ENCODE data around the gene PACS2.

The PACS2 gene

DNA sequence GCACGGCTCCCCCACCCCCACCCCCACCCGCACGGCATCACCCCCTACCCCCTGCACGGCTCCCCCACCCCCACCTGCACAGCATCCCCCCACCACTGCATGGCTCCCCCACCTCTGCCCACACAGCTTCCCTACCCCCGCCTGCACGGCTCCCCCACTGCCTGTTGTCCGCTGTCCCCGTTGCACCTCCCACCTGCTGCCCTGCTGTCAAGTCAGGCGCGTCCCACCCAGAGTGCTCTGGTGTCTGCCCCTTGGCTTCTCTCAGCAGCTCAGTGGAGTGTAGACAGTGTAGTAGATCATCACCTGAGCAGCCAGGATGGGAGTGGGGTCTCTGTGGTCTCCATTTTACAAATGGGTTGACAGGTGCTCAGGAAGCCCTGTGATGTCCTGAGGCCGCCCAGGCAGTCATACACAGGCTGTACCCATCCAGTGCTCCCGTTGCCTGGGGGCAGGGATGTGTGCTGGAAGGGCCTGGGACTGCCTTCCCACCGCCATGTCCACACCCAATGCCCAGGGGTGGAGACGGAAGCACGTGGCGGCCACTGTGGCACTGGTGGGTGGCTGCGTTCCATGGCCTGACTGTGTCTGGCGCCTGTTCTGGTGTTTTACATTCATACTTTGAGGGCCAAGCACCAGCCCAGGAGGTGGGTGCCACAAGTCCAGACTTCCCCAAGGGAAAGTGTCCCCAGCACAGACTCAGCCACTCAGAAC is 32.5 kb downstream of the PACS2 start:
- TF ChIP-seq, protein P1, sequence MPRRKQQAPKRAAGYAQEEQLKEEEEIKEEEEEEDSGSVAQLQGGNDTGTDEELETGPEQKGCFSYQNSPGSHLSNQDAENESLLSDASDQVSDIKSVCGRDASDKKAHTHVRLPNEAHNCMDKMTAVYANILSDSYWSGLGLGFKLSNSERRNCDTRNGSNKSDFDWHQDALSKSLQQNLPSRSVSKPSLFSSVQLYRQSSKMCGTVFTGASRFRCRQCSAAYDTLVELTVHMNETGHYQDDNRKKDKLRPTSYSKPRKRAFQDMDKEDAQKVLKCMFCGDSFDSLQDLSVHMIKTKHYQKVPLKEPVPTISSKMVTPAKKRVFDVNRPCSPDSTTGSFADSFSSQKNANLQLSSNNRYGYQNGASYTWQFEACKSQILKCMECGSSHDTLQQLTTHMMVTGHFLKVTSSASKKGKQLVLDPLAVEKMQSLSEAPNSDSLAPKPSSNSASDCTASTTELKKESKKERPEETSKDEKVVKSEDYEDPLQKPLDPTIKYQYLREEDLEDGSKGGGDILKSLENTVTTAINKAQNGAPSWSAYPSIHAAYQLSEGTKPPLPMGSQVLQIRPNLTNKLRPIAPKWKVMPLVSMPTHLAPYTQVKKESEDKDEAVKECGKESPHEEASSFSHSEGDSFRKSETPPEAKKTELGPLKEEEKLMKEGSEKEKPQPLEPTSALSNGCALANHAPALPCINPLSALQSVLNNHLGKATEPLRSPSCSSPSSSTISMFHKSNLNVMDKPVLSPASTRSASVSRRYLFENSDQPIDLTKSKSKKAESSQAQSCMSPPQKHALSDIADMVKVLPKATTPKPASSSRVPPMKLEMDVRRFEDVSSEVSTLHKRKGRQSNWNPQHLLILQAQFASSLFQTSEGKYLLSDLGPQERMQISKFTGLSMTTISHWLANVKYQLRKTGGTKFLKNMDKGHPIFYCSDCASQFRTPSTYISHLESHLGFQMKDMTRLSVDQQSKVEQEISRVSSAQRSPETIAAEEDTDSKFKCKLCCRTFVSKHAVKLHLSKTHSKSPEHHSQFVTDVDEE (CRISPR knock-in tag; IDR thresholded peaks at IDR 0.05) = no peak
- no peak for TF ChIP-seq ZNF70 (CRISPR knock-in tag; IDR thresholded peaks at IDR 0.05)
- no peak for TF ChIP-seq ISL1 (CRISPR knock-in tag; IDR thresholded peaks at IDR 0.05)
- no peak for TF ChIP-seq PPARA (CRISPR knock-in tag; IDR thresholded peaks at IDR 0.05; ENCODE audit: borderline replicate concordance)
- no peak for TF ChIP-seq ZC3H10 (CRISPR knock-in tag; IDR thresholded peaks at IDR 0.05)
- no peak for TF ChIP-seq TOX (CRISPR knock-in tag; IDR thresholded peaks at IDR 0.05; ENCODE audit: borderline replicate concordance)
- TF ChIP-seq, protein P2, sequence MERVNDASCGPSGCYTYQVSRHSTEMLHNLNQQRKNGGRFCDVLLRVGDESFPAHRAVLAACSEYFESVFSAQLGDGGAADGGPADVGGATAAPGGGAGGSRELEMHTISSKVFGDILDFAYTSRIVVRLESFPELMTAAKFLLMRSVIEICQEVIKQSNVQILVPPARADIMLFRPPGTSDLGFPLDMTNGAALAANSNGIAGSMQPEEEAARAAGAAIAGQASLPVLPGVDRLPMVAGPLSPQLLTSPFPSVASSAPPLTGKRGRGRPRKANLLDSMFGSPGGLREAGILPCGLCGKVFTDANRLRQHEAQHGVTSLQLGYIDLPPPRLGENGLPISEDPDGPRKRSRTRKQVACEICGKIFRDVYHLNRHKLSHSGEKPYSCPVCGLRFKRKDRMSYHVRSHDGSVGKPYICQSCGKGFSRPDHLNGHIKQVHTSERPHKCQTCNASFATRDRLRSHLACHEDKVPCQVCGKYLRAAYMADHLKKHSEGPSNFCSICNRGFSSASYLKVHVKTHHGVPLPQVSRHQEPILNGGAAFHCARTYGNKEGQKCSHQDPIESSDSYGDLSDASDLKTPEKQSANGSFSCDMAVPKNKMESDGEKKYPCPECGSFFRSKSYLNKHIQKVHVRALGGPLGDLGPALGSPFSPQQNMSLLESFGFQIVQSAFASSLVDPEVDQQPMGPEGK (CRISPR knock-in tag; IDR thresholded peaks at IDR 0.05; ENCODE audit: borderline replicate concordance) = no peak
- TF ChIP-seq, protein P3, sequence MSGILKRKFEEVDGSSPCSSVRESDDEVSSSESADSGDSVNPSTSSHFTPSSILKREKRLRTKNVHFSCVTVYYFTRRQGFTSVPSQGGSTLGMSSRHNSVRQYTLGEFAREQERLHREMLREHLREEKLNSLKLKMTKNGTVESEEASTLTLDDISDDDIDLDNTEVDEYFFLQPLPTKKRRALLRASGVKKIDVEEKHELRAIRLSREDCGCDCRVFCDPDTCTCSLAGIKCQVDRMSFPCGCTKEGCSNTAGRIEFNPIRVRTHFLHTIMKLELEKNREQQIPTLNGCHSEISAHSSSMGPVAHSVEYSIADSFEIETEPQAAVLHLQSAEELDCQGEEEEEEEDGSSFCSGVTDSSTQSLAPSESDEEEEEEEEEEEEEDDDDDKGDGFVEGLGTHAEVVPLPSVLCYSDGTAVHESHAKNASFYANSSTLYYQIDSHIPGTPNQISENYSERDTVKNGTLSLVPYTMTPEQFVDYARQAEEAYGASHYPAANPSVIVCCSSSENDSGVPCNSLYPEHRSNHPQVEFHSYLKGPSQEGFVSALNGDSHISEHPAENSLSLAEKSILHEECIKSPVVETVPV (CRISPR knock-in tag; IDR thresholded peaks at IDR 0.05) = no peak
- TF ChIP-seq RARB (CRISPR knock-in tag; IDR thresholded peaks at IDR 0.05) = no peak
- no peak for TF ChIP-seq BACH2 (CRISPR knock-in tag; IDR thresholded peaks at IDR 0.05; ENCODE audit: borderline replicate concordance)
- no peak for TF ChIP-seq TCF4 (CRISPR knock-in tag; IDR thresholded peaks at IDR 0.05; ENCODE audit: borderline replicate concordance)
- no peak for TF ChIP-seq ZFP3 (CRISPR knock-in tag; IDR thresholded peaks at IDR 0.05)
- TF ChIP-seq, protein P4, sequence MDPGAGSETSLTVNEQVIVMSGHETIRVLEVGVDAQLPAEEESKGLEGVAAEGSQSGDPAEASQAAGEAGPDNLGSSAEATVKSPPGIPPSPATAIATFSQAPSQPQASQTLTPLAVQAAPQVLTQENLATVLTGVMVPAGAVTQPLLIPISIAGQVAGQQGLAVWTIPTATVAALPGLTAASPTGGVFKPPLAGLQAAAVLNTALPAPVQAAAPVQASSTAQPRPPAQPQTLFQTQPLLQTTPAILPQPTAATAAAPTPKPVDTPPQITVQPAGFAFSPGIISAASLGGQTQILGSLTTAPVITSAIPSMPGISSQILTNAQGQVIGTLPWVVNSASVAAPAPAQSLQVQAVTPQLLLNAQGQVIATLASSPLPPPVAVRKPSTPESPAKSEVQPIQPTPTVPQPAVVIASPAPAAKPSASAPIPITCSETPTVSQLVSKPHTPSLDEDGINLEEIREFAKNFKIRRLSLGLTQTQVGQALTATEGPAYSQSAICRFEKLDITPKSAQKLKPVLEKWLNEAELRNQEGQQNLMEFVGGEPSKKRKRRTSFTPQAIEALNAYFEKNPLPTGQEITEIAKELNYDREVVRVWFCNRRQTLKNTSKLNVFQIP (CRISPR knock-in tag; IDR thresholded peaks at IDR 0.05; ENCODE audit: borderline replicate concordance, low read depth) = no peak
- no peak for TF ChIP-seq OSR1 (CRISPR knock-in tag; IDR thresholded peaks at IDR 0.05)
- no peak for TF ChIP-seq ZFP30 (CRISPR knock-in tag; IDR thresholded peaks at IDR 0.05)
- TF ChIP-seq GLIS3 (CRISPR knock-in tag; IDR thresholded peaks at IDR 0.05) = no peak
- TF ChIP-seq, protein P5, sequence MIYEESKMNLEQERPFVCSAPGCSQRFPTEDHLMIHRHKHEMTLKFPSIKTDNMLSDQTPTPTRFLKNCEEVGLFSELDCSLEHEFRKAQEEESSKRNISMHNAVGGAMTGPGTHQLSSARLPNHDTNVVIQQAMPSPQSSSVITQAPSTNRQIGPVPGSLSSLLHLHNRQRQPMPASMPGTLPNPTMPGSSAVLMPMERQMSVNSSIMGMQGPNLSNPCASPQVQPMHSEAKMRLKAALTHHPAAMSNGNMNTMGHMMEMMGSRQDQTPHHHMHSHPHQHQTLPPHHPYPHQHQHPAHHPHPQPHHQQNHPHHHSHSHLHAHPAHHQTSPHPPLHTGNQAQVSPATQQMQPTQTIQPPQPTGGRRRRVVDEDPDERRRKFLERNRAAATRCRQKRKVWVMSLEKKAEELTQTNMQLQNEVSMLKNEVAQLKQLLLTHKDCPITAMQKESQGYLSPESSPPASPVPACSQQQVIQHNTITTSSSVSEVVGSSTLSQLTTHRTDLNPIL (CRISPR knock-in tag; IDR thresholded peaks at IDR 0.05; ENCODE audit: low read depth) = no peak
- ATAC-seq = no peak

DNA sequence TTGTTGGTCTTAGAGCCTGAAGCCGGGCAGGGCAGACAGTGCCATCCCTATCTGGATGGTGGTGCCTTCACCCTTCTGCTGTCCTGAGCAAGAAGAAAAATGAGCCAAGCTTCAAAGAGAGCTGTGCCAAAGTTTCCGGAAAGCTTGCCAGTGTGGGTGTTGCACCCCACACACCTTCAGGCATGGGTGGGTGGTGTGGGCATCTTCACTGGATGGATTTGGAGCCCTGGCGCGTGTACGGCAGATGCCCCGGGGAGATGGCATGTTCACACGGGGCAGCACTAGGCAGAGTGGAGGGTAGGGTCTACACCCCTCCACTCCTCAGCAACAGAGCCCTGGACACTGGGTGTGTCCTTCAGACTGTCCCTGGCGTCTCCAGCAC is 33.0 kb downstream of the PACS2 start:
- TF ChIP-seq ESRRG (CRISPR knock-in tag; IDR thresholded peaks at IDR 0.05) (no peak), ZFP3 (CRISPR knock-in tag; IDR thresholded peaks at IDR 0.05) (no peak), SNAI2 (CRISPR knock-in tag; IDR thresholded peaks at IDR 0.05) (no peak), ZFP30 (CRISPR knock-in tag; IDR thresholded peaks at IDR 0.05) (no peak), GLIS3 (CRISPR knock-in tag; IDR thresholded peaks at IDR 0.05) (no peak), OSR1 (CRISPR knock-in tag; IDR thresholded peaks at IDR 0.05) (no peak), ZNF565 (CRISPR knock-in tag; conservative IDR thresholded peaks at IDR 0.05; ENCODE audit: low read depth) (no peak), ZNF70 (CRISPR knock-in tag; IDR thresholded peaks at IDR 0.05) (no peak), TOX (CRISPR knock-in tag; IDR thresholded peaks at IDR 0.05; ENCODE audit: borderline replicate concordance) (no peak), PPARA (CRISPR knock-in tag; IDR thresholded peaks at IDR 0.05; ENCODE audit: borderline replicate concordance) (no peak), ZNF8 (CRISPR knock-in tag; IDR thresholded peaks at IDR 0.05) (no peak), BACH2 (CRISPR knock-in tag; IDR thresholded peaks at IDR 0.05; ENCODE audit: borderline replicate concordance) (no peak), ZC3H10 (CRISPR knock-in tag; IDR thresholded peaks at IDR 0.05) (no peak), ISL1 (CRISPR knock-in tag; IDR thresholded peaks at IDR 0.05) (no peak)
- TF ChIP-seq, protein P1 (CRISPR knock-in tag; IDR thresholded peaks at IDR 0.05) = no peak
- TF ChIP-seq, protein P2 (CRISPR knock-in tag; IDR thresholded peaks at IDR 0.05; ENCODE audit: borderline replicate concordance) = no peak
- TF ChIP-seq, protein P5 (CRISPR knock-in tag; IDR thresholded peaks at IDR 0.05; ENCODE audit: low read depth) = no peak
- ATAC-seq = no peak
